ENCODE measurements around the gene P2RX7. TPM values are rescaled to one million over a fixed set of nuclear protein-coding genes. Genes with fewer than 3 reads are reported as not detected.

The P2RX7 gene
- total RNA-seq, 1 experiment from 2014 or later: 0.23 TPM

- no peaks in the 10 kb centered on the region for H3K36me3 ChIP-seq (ENCODE audit: control insufficient read depth, insufficient read depth, low read length)
- DNase-seq (ENCODE audit: low read depth, low spot score) (no peak), ATAC-seq (no peak)
- no peak for TF ChIP-seq CTCF (IDR thresholded peaks at IDR 0.05)
- TF ChIP-seq POLR2AphosphoS5 (IDR thresholded peaks at IDR 0.05; ENCODE audit: low read depth, low read length): no peak
- TF ChIP-seq TCF7L2 (IDR thresholded peaks at IDR 0.05; ENCODE audit: low read depth, low read length): no peak
- TF ChIP-seq SIN3A (IDR thresholded peaks at IDR 0.05; ENCODE audit: borderline replicate concordance, insufficient read depth, low read depth, low read length): no peak
- no peak for TF ChIP-seq REST (IDR thresholded peaks at IDR 0.05; ENCODE audit: insufficient read depth in 1 of 2, low read depth in 2 of 2, low read length in 1 of 2)
- no peaks in the 10 kb centered on the region for H3K9me3 ChIP-seq (ENCODE audit: control insufficient read depth, insufficient read depth, low read depth, low read length)
- POLR2A ChIA-PET: no interaction called here
- in situ Hi-C loops (cut with HindIII; ENCODE audit: low pct_unique_long_range_greater_than_20kb, low sequenced_read_pairs): no loop called here
- no TSS peak for BruUV-seq (replicated peaks)
- no peaks in the 10 kb centered on the region for H3K27me3 ChIP-seq (ENCODE audit: control insufficient read depth, insufficient read depth, low read length)
- intact Hi-C loops (cut with micrococcal nuclease; ENCODE audit: unreplicated experiment): no loop called here
- CTCF ChIA-PET: no interaction called here
- H3K4me1 ChIP-seq (ENCODE audit: control insufficient read depth, insufficient read depth, low read length): no peaks in the 10 kb centered on the region
- H3K4me3 ChIP-seq (ENCODE audit: low read depth in 2 of 2, low read length in 2 of 2): no peak overlapping the region
- H3K27ac ChIP-seq (ENCODE audit: low read length): no peak overlapping the region
These were observed 9.2 kb upstream of the P2RX7 start for GRCh38 chr12:121123488-121123887.

GRCh38 chr12:121124402-121125109, 8.1 kb upstream of the P2RX7 start:
- no peaks in the 10 kb centered on the region for H3K36me3 ChIP-seq (ENCODE audit: control insufficient read depth, insufficient read depth, low read length)
- in situ Hi-C loops (cut with HindIII; ENCODE audit: low pct_unique_long_range_greater_than_20kb, low sequenced_read_pairs): no loop called here
- no peak overlapping the region for H3K27ac ChIP-seq (ENCODE audit: low read length)
- no peaks in the 10 kb centered on the region for H3K4me1 ChIP-seq (ENCODE audit: control insufficient read depth, insufficient read depth, low read length)
- intact Hi-C loops (cut with micrococcal nuclease; ENCODE audit: unreplicated experiment): no loop called here
- ChIA-PET POLR2A (no interaction called here), CTCF (no interaction called here)
- H3K27me3 ChIP-seq (ENCODE audit: control insufficient read depth, insufficient read depth, low read length): no peaks in the 10 kb centered on the region
- peak; percentile 67 for DNase-seq (ENCODE audit: low read depth, low spot score)
- no TSS peak for BruUV-seq (replicated peaks)
- TF ChIP-seq CTCF (IDR thresholded peaks at IDR 0.05): no peak
- TF ChIP-seq POLR2AphosphoS5 (IDR thresholded peaks at IDR 0.05; ENCODE audit: low read depth, low read length): no peak
- no peak for TF ChIP-seq SIN3A (IDR thresholded peaks at IDR 0.05; ENCODE audit: borderline replicate concordance, insufficient read depth, low read depth, low read length)
- no peak for TF ChIP-seq REST (IDR thresholded peaks at IDR 0.05; ENCODE audit: insufficient read depth in 1 of 2, low read depth in 2 of 2, low read length in 1 of 2)
- TF ChIP-seq TCF7L2 (IDR thresholded peaks at IDR 0.05; ENCODE audit: low read depth, low read length): no peak
- no peaks in the 10 kb centered on the region for H3K9me3 ChIP-seq (ENCODE audit: control insufficient read depth, insufficient read depth, low read depth, low read length)
- ATAC-seq: peak; percentile 86
- H3K4me3 ChIP-seq (ENCODE audit: low read depth in 2 of 2, low read length in 2 of 2): no peak overlapping the region

Data from Panc1 (cell line).